Measurements from ENCODE around the gene CCDC200.
"Not testable (repeated sequence)": the region's sequence is repeated elsewhere in the genome, so short reads cannot be mapped to it uniquely, and the experiment has no call there.

Gene CCDC200

DNA sequence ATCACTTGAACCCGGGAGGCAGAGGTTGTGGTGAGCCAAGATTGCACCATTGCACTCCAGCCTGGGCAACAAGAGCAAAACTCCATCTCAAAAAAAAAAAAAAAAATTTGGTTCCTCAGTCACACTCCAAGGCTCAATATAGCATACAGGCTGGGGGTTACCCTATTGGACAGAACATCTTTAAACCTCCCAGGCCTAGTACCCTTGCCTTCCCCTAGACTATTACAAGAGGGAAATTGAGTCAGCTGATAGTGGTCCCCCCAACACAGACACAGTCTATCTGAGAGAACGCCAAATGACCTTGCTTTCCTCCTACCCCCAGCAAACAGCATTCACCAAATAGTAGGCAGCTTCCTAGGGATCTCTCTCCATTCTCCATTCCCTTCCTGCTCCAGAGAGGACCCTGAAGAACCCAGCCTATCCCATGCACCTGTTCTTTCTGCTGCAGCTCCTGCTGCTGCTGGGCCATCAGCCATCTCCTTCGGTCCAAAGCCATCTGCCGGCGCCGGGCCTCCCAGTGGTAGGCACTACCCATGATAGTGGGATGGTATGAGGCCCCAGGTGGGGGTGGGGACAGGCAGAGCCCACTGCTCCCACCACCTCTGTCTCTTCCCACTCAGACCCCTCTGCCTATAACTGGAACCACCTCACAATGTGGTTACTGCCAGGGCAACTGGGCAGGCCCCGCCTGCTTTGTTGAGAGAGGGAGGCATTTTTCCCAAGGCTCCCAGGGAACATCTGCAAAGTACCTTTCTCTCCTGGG lies at the start of gene CCDC200:
Gene CCDC200 (minus strand): TSS at position 604 of the 763 bp plus-strand sequence. CDS start 69 bp downstream, at position 535.
- not testable (repeated sequence) for DNase-seq

DNA sequence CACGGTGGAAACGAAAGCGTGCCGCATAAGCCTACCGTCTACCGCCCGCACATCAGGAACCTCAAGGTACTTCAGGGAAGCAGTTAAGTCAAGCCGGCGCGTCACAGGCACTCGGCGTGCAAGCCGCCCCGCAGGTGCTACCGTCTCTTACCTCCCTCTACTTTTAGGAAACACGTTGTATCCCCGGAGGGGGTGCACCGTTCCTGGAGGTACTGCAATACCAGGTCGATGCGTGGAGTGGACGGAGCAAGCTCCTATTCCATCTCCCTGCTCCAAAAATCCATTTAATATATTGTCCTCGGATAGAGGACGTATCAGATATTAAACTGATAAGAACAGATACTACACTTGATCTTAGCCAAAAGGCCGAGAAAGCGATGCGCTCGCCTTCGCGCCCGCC lies 44.5 kb upstream of the CCDC200 start:
- not testable (repeated sequence) for DNase-seq

DNA sequence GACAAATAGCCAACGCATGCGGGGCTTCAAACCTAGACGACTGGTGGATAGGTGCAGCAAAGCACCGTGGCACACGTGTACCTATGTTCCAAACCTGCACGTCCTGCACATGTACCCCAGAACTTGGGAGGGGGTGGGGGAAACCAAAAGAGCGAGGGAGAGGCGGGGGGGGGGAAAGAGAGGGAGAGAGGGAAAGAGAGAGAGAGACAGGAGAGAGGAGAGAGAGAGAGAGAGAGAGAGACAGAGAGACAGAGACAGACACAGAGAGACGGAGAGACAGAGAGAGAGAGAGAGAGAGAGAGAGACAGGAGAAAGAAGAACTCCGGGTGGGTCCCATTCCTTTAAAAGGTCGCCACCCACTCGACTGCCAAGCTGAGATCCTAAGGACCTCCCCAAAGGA lies 44.1 kb upstream of the CCDC200 start:
- DNase-seq: not testable (repeated sequence)

DNA sequence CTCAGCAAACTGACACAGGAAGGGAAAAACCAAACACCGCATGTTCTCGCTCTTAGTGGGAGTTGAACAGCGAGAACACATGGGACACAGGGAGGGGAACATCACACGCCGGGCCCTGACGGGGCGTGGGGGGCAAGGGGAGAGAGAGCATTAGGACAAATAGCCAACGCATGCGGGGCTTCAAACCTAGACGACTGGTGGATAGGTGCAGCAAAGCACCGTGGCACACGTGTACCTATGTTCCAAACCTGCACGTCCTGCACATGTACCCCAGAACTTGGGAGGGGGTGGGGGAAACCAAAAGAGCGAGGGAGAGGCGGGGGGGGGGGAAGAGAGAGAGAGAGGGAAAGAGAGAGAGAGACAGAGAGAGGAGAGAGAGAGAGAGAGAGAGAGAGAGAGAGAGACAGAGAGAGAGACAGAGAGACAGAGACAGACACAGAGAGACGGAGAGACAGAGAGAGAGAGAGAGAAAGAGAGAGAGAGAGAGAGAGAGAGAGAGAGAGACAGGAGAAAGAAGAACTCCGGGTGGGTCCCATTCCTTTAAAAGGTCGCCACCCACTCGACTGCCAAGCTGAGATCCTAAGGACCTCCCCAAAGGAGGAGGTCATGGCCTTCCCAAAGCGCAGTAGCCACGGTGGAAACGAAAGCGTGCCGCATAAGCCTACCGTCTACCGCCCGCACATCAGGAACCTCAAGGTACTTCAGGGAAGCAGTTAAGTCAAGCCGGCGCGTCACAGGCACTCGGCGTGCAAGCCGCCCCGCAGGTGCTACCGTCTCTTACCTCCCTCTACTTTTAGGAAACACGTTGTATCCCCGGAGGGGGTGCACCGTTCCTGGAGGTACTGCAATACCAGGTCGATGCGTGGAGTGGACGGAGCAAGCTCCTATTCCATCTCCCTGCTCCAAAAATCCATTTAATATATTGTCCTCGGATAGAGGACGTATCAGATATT lies 42.4 kb upstream of the CCDC200 start:
- DNase-seq: not testable (repeated sequence)

DNA sequence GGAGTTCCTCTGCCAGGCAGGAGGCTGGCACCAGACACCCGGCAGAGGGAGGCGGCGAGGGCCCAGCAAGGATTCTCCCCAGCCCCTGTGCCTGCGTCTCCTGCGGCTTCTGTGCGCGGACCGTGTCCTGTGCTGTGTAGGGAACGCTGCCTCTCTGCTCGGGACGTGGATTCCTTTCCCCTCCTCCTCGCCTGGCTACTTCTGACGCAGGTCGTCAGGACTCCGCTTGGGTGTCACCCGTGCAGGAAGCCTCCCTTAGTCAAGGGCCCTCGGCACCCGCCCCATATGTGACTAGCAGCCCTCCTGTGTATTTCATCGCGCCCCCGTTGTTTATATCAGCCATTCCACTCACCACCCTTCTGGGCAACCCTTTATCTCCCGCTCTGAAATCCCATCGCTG lies 18.0 kb upstream of the CCDC200 start:
- DNase-seq: not testable (repeated sequence)

DNA sequence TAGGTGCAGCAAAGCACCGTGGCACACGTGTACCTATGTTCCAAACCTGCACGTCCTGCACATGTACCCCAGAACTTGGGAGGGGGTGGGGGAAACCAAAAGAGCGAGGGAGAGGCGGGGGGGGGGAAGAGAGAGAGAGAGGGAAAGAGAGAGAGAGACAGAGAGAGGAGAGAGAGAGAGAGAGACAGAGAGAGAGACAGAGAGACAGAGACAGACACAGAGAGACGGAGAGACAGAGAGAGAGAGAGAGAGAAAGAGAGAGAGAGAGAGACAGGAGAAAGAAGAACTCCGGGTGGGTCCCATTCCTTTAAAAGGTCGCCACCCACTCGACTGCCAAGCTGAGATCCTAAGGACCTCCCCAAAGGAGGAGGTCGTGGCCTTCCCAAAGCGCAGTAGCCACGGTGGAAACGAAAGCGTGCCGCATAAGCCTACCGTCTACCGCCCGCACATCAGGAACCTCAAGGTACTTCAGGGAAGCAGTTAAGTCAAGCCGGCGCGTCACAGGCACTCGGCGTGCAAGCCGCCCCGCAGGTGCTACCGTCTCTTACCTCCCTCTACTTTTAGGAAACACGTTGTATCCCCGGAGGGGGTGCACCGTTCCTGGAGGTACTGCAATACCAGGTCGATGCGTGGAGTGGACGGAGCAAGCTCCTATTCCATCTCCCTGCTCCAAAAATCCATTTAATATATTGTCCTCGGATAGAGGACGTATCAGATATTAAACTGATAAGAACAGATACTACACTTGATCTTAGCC lies 12.4 kb upstream of the CCDC200 start:
- DNase-seq: not testable (repeated sequence)

DNA sequence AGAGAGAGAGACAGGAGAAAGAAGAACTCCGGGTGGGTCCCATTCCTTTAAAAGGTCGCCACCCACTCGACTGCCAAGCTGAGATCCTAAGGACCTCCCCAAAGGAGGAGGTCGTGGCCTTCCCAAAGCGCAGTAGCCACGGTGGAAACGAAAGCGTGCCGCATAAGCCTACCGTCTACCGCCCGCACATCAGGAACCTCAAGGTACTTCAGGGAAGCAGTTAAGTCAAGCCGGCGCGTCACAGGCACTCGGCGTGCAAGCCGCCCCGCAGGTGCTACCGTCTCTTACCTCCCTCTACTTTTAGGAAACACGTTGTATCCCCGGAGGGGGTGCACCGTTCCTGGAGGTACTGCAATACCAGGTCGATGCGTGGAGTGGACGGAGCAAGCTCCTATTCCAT lies 11.2 kb upstream of the CCDC200 start:
- DNase-seq: not testable (repeated sequence)

DNA sequence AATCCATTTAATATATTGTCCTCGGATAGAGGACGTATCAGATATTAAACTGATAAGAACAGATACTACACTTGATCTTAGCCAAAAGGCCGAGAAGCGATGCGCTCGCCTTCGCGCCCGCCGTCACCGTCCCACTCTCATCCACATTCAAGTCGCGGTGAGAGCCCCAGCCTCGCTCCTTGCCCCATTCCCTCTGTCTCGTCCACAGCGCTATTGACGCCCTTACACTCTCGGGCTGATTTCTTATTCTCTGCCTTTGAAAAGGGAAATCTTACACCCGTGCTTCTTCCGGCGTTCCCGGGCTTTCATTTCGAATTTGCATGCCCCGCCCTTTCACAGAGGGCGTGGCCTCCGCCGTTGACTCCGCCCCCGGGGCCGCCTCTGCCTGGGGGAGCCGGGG lies 5.5 kb upstream of the CCDC200 start, which contains the start of gene RNU2-1:
Gene RNU2-1 (minus strand): TSS at position 101 of the 400 bp plus-strand sequence.
- DNase-seq: not testable (repeated sequence)

DNA sequence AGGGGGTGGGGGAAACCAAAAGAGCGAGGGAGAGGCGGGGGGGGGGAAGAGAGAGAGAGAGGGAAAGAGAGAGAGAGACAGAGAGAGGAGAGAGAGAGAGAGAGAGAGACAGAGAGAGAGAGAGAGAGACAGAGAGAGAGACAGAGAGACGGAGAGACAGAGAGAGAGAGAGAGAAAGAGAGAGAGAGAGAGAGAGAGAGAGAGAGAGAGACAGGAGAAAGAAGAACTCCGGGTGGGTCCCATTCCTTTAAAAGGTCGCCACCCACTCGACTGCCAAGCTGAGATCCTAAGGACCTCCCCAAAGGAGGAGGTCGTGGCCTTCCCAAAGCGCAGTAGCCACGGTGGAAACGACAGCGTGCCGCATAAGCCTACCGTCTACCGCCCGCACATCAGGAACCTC lies 4.8 kb upstream of the CCDC200 start:
- DNase-seq: not testable (repeated sequence)

DNA sequence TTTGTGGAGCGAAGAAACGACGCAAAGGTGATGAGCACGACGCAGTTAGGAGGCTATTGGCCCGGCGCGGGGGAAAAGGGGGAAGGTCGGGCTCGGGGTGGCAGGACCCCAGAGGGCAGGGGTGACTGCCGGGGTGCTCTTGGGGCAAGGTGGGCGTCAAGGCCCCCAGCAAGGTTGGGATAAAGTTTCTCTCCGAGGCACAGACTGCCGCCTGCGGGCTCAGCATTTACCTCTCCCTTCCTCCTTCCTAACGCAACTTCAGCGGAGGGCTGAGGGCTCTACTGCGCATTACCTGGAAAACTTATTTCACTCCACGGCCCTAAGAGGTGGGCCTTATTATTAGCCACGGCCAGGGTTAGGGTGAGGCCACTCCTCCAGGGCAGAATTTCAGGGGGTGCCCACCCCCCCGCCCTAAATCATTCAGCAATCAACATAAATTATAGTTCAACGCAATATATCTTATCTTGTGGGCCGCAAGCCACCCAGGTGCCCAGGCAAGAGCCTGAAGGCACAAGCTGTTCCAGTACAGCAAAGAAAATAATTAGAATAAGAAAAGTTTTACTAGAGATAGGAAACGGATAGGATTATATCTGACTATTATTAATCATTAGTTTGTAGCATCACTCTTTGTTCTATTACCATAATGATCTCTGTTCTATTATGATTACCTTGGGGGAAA lies 3.7 kb upstream of the CCDC200 start:
- DNase-seq: peak; percentile 69

DNA sequence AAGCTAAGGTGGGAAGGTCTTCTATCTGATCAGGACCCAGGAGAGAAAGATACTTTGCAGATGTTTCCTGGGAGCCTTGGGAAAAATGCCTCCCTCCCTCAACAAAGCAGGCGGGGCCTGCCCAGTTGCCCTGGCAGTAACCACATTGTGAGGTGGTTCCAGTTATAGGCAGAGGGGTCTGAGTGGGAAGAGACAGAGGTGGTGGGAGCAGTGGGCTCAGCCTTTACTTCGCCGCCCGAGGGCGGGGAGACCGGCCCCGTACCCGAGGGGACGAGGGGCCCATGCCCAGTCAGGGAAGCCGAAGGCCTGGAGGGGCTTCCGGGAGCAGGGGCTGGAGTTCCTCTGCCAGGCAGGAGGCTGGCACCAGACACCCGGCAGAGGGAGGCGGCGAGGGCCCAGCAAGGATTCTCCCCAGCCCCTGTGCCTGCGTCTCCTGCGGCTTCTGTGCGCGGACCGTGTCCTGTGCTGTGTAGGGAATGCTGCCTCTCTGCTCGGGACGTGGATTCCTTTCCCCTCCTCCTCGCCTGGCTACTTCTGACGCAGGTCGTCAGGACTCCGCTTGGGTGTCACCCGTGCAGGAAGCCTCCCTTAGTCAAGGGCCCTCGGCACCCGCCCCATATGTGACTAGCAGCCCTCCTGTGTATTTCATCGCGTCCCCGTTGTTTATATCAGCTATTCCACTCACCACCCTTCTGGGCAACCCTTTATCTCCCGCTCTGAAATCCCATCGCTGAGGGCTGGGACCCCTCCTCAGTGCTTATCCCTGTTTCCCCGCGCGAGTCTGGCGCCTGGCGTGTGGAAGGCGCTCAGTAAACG lies 3.0 kb upstream of the CCDC200 start:
- DNase-seq: not testable (repeated sequence)

DNA sequence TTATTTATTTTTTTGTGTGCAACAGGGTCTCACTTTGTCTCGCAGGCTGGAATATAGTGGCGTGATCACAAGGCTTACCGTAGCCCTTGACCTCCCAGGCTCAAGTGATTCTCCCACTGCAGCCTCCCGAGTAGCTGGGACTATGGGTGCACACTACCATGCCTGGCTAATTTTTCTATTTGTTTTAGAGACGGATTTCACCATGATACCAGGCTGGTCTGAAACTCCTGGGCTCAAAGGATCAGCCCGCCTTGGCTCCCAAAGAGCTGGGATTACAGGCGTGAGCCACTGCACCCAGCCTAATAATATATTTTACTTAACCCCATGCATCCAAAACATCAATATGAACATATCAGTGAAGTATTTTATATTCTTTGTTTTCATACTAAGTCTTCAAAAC lies 2.0 kb downstream of the CCDC200 start:
- DNase-seq: no peak

DNA sequence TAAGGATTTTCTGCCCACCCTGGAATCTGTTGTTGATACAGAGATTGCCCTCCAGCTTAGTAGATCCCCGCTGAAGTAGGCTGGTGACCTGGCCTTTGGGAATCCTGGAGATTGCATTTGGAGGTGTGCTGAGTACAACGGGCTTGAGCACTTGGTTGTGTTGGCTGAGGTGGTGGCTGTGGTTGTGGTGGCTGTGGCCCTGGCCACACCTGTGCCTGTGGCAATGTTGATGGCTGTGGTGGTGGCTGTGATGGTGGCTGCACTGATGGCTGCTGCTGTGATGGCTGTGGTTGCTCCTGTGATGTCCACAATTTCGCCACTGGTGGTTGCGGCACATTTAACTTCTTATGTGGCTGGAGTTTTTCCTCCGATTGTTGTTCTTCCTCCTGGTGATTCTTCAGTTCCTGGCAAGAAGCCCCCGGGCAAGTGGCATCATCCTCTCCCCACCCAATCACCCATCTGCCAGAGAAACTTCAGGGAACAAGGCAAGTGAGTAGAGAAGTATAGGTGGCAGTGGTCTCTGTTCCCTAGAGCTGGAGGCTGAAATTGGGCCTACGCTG lies 4.2 kb downstream of the CCDC200 start:
- no peak for DNase-seq

DNA sequence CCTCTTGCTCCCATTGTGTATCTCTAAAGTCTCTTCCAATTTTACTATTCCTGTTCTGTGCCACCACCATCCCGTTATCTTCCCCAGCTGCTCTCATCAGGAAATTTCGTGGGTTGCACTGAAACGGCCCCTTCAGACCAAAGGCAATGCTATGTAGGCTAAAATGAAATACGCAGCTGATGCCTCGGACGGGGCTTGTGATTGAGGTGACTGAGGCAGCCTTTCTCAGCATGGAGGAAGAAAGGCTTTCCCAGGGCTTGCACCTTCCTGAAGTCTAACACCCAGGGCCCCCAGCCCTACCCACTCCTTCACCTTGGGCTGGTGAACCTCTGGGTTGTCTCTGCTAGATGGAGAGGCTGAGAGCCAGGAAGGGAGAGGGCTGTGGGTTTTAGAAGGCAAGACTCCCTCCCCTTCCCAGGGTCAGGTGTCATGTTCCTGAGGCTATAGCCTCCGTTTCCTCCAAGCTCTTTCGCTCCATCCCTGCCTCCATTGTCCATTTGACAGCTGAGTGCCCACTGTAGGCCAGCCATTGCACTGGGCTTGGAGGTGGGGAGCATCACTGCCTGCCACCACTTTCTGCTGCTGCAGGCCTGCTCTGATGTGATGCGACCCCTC lies 7.8 kb downstream of the CCDC200 start:
- DNase-seq: no peak

DNA sequence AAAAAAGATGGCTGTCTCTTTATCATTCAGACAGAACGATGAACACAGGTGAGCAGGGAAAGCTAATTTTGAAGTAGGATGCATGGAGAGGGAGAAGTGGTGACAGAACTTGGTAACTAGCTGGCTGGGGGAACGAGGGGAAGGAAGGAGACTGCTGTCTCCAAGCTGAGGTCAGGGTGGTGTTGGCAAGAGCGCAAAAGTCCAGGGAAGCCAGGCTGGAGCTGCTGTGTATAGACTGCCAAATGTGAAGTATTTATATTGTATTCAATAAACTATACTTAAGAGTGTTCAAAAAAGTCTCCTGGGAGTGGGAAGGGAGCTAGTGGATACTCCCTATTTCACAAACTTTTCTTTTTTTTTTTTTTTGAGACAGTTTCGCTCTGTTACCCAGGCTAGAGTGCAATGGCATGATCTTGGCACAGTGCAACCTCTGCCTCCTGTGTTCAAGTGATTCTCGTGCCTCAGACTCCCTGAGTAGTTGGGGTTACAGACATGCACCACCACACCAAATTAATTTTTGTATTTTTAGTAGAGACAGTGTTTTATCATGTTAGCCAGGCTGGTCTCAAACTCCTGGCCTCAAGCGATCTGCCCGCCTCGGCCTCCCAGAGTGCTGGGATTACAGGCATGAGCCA lies 8.6 kb downstream of the CCDC200 start:
- DNase-seq: no peak

DNA sequence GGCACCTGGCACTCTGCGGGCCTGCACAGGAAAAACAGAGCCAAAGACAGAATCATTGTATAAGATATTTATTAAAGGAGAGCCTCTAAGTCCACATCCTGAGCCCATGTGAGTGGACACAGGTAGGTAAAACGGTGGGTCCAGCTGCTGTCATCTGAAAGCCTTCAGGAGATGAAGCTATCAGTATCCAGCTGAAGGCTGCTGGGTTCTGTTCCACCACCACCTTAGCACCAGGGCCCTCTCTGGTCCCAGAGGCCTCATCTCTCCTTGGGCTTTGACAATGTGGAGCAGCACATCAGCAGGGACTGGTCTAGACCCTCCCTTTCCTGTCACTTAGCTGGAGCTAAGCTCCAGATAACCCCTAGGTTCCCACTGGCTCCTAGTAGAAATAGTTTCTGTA lies 9.4 kb downstream of the CCDC200 start:
- no peak for DNase-seq

DNA sequence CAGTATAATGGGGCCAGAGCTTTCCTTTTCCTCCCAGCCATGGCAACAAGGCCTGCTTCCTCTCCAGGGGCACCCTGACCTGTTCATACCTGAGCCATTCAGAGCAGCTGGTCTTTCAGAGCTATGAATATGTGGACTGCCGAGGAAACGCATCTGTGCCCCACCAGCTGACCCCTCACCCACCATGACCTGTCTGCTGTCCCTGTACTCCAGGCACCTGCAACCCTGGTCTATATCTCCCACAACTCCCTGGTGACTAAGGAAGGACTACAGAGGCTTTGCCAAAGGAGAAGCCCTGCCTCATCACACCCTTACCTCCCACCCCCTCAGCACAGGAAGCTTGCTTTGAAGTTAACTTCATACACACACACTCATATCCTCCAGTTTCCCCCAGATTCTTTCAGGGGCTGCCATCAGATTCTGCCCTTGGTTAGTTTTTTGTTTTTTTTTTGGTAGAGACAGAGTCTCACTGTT lies 10.8 kb downstream of the CCDC200 start:
- DNase-seq: no peak

DNA sequence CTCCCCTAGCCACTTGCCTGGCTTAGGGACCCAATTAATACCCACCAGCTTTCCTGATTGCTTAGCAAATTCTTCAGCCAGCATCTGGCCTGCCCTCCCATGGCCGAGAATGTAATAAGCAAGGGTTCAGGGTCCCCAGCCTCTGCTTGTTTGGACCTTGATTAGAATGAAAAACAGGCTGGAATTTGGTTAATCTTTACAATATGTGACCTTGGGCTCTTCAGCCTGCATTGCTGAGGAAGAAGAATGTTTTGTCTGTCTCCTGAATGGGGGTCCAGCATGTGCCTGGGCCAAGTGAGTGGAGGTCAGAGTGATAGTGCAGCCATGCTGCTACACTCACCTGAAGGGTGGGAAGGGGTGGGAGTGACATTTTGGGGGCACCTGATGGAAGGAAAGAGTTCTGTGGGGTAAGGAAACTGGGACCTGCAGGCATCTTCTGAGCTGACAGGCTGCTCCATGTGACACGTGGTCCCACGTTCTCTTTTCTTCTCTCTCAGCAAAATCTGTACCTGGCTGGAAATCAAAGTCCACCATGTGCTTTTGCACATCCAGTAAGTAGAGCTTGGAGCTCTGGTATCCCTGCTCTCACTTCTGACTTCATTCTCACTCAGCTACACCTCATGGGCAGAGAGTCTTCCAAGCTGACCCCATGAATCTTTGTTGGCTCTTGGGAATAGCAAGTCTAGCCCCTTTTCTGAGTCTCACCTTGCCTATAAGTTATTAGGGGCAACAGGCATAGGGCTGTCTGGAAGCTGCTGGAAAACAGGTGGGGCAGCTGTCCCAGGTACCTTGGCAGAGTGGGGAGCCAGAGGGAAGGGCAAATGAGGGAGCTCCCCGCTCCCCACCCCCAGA lies 11.4 kb downstream of the CCDC200 start:
- DNase-seq: no peak

DNA sequence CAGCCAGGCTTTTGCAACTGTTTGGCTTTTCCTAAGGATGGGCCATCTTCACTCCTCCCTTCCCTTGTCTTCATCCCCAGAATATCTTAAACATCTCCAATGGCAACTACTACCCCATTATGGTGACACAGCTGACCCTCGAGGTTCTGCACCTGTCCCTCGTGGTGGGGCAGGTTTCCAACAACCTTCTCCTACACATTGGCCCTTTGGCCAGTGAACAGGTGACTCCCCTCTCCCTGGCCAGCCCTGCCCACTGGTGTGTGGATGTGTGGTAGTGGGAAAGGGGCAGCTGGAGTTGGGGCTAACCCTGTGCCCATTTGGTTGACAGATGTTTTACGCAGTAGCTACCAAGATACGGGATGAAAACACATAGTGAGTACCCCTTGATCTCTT lies 12.1 kb downstream of the CCDC200 start:
- no peak for DNase-seq
